Adrenal gland (tissue), 12 donors: ENCODE data around the gene LRRC73. TPM values are rescaled to one million over a fixed set of nuclear protein-coding genes. Genes with fewer than 3 reads are reported as not detected.

Experiments
- DNase-seq, 7 donors: peaks; one replicate each; pipeline ENCODE4 v3.0.0-alpha.2; 2019 to 2020
- H3K27ac ChIP-seq, 5 donors: fragments of 200-600 bp; sonication (generic) in 4 of 5; 1 replicate in 3 of 5; 2 replicates in 2 of 5; pipeline versions ENCODE4 v1.5.1 to v1.8.0; 2016 to 2020; ENCODE audit warnings: mild to moderate bottlenecking in 1 of 5
- H3K27me3 ChIP-seq: fragments of 200-600 bp; 2 replicates; pipeline ENCODE4 v1.8.0; 2021
- H3K36me3 ChIP-seq, 2 donors: fragments of 200-600 bp; replicated peaks in 1 of 2; 1 replicate in 1 of 2; 2 replicates in 1 of 2; pipeline versions ENCODE4 v1.5.1 to v1.8.0; 2018 to 2022
- H3K4me1 ChIP-seq, 2 donors: fragments of 200-600 bp; replicated peaks in 1 of 2; 1 replicate in 1 of 2; 2 replicates in 1 of 2; pipeline versions ENCODE4 v1.5.1 to v1.8.0; 2018 to 2021
- H3K4me3 ChIP-seq, 4 donors: fragments of 200-600 bp; sonication (generic) in 3 of 4; one replicate each; pipeline ENCODE4 v1.5.1; 2016 to 2018
- H3K9me3 ChIP-seq, 3 donors: fragments of 200-600 bp; sonication (generic) in 1 of 3; replicated peaks in 1 of 3; 1 replicate in 2 of 3; 2 replicates in 1 of 3; pipeline versions ENCODE4 v1.5.1 to v1.8.0; 2016 to 2021
- CTCF ChIP-seq, 6 experiments: fragments of 450-650 bp in 4 of 6; fragments of 200-600 bp in 2 of 6; sonication (generic) in 1 of 6; IDR thresholded peaks; 1 replicate in 5 of 6; 2 replicates in 1 of 6; pipeline versions ENCODE4 v1.5.1 to v1.8.0; 2016 to 2021; ENCODE audit warnings: antibody characterized with exemption in 6 of 6, mild to moderate bottlenecking in 2 of 6, moderate library complexity in 1 of 6
- POLR2A ChIP-seq, 2 donors: fragments of 450-650 bp; IDR thresholded peaks; one replicate each; pipeline ENCODE4 v1.6.1; 2017; ENCODE audit warnings: antibody characterized with exemption in 2 of 2, mild to moderate bottlenecking in 2 of 2, moderate library complexity in 1 of 2
- WGBS, 4 donors: extraction: QIAGEN DNeasy Blood & Tissue Kit in 2 of 4; methylation state at CpG; one replicate each; pipeline versions ENCODE4 v1.1.5 to v1.1.7; 2013 to 2017; 5-methylcytosine and 5-hydroxymethylcytosine counted together
- intact Hi-C, 2 donors: fragments of 100-400 bp; cut with DNase I; formaldehyde crosslinking; loops; one replicate each; pipeline versions ENCODE4 v1.14.1 to v1.15.0; 2022 to 2023
- polyA plus RNA-seq, 3 donors: library from polyadenylated mRNA; stranded (reverse); fragments of 200-250 nt in 2 of 3; fragments of 350-450 nt in 1 of 3; fragmentation: Illumina TruSeq in 1 of 3; extraction: RNeasy Lipid Tissue Mini Kit (QIAGEN cat#74804) in 1 of 3; gene quantifications; one replicate each; pipeline ENCODE4 v1.2.3, GENCODE V29; 2013 to 2014
- small RNA-seq, 2 donors: library from RNA; depleted of rRNA; stranded (forward); fragments of <200 nt; gene quantifications; one replicate each; pipeline ENCODE3, GENCODE V24; 2016
- total RNA-seq, 9 donors: library from RNA; depleted of rRNA in 4 of 9; stranded (reverse); fragments of >200 nt in 4 of 9; fragments of 120-200 nt in 1 of 9; fragmentation: NEBNext Ultra II Directional in 1 of 9; extraction: Animal tissue kit (Norgen Biotek cat#: 25700) in 1 of 9; gene quantifications; one replicate each; pipeline versions ENCODE4 v1.1.0 to v1.2.4, GENCODE V29; 2013 to 2023
- donor health status: healthy with polysubstance abuse.
- donor health status: Bipolar disorder and iron deficiency.
- donor health status: DM: yes; HTN: yes; CAD: no.
- donor health status: DM: no; HTN: no; CAD: no.
- donor health status: DM: no; HTN: no; CAD: no.
- donor health status: DM: yes; HTN: yes; CAD: no.

LRRC73 gene
- total and polyA plus RNA-seq, 12 donors = 1.4 to 15.0 (median 4.1) TPM

GRCh38 chr6:43457643-43458042 is 52.5 kb downstream of the LRRC73 start:
- Histone ChIP-seq H3K27ac (no peak overlapping the region), H3K36me3 (no peaks in the 10 kb centered on the region), H3K4me1 (peaks cover 3 to 11% of the 10 kb centered on the region in 2 donors), H3K27me3 (peaks cover 4% of the 10 kb centered on the region), H3K9me3 (no peaks in the 10 kb centered on the region), H3K4me3 (no peak overlapping the region)
- TF ChIP-seq POLR2A (IDR thresholded peaks at IDR 0.05) = no peak
- no peak for TF ChIP-seq CTCF (IDR thresholded peaks at IDR 0.05)
- intact Hi-C loops = no loop called here
- WGBS, 4 donors = 45 to 65% (median 61%) methylated on average over 5 to 9 of the region's 9 CpGs
- DNase-seq = no peak

Small RNA genes within 50 kb of the gene (small RNA-seq; reads per million reads assigned to genes)
- gene RF00426 (0 reads per million in 2 donors), gene RNU6-1113P (0 reads per million in 2 donors)

Other genes with a start within 250 kb of the LRRC73 start
- under 1 TPM in 1 of 9 donors, not detected in 8; 0.14 TPM for gene SLC22A7, start 212.1 kb downstream of the LRRC73 start, total RNA-seq
- not detected for gene SLC22A7, start 212.1 kb downstream of the LRRC73 start, polyA plus RNA-seq
- gene CRIP3, start 201.5 kb downstream of the LRRC73 start, total RNA-seq = 1 to 10 TPM in 3 of 9 donors, not detected in 6; 1.2 to 1.5 (median 1.5) TPM
- gene CRIP3, start 201.5 kb downstream of the LRRC73 start, polyA plus RNA-seq = 1 to 10 TPM in 2 of 3 donors, under 1 TPM in 1; 0.44 to 8.9 (median 2.5) TPM
- gene ZNF318, start 140.7 kb downstream of the LRRC73 start, total RNA-seq = 10 to 100 TPM; 10.1 to 19.3 (median 13.9) TPM
- 10 to 100 TPM in 1 of 3 donors, 1 to 10 TPM in 2; 5.9 to 13.8 (median 9.2) TPM for gene ZNF318, start 140.7 kb downstream of the LRRC73 start, polyA plus RNA-seq
- 10 to 100 TPM; 19.1 to 40.0 (median 24.2) TPM for gene ABCC10, start 82.8 kb downstream of the LRRC73 start, total RNA-seq
- gene ABCC10, start 82.8 kb downstream of the LRRC73 start, polyA plus RNA-seq = 100 to 1,000 TPM in 1 of 3 donors, 10 to 100 TPM in 1, 1 to 10 TPM in 1; 8.5 to 123 (median 70.7) TPM
- 1 to 10 TPM in 4 of 9 donors, under 1 TPM in 2, not detected in 3; 0.14 to 3.9 (median 1.4) TPM for gene DLK2, start 54.8 kb downstream of the LRRC73 start, total RNA-seq
- gene DLK2, start 54.8 kb downstream of the LRRC73 start, polyA plus RNA-seq = 1 to 10 TPM in 1 of 3 donors, under 1 TPM in 1, not detected in 1; 0.64 to 1.0 TPM
- 10 to 100 TPM; 23.1 to 66.0 (median 32.5) TPM for gene TJAP1, start 32.8 kb downstream of the LRRC73 start, total RNA-seq
- gene TJAP1, start 32.8 kb downstream of the LRRC73 start, polyA plus RNA-seq = 10 to 100 TPM; 17.6 to 77.5 (median 54.4) TPM
- gene YIPF3, start 6.6 kb upstream of the LRRC73 start, total RNA-seq = 100 to 1,000 TPM; 121 to 271 (median 170) TPM
- gene YIPF3, start 6.6 kb upstream of the LRRC73 start, polyA plus RNA-seq = 100 to 1,000 TPM in 1 of 3 donors, 10 to 100 TPM in 2; 78.1 to 139 (median 98.0) TPM
- 10 to 100 TPM; 16.8 to 54.4 (median 30.3) TPM for gene POLR1C, start 6.7 kb upstream of the LRRC73 start, total RNA-seq
- 10 to 100 TPM; 36.7 to 67.2 (median 50.7) TPM for gene POLR1C, start 6.7 kb upstream of the LRRC73 start, polyA plus RNA-seq
- gene XPO5, start 65.7 kb upstream of the LRRC73 start, total RNA-seq = 10 to 100 TPM; 16.1 to 70.6 (median 22.9) TPM
- gene XPO5, start 65.7 kb upstream of the LRRC73 start, polyA plus RNA-seq = 10 to 100 TPM; 10.9 to 26.2 (median 14.8) TPM
- 10 to 100 TPM in 8 of 9 donors, 1 to 10 TPM in 1; 7.5 to 25.0 (median 14.0) TPM for gene POLH, start 65.8 kb upstream of the LRRC73 start, total RNA-seq
- gene POLH, start 65.8 kb upstream of the LRRC73 start, polyA plus RNA-seq = 10 to 100 TPM in 1 of 3 donors, 1 to 10 TPM in 2; 1.5 to 10.3 (median 2.7) TPM
- 10 to 100 TPM; 16.5 to 59.3 (median 43.2) TPM for gene GTPBP2, start 118.9 kb upstream of the LRRC73 start, total RNA-seq
- 10 to 100 TPM; 26.9 to 73.5 (median 65.1) TPM for gene GTPBP2, start 118.9 kb upstream of the LRRC73 start, polyA plus RNA-seq
- gene MAD2L1BP, start 125.5 kb upstream of the LRRC73 start, total RNA-seq = 100 to 1,000 TPM in 1 of 9 donors, 10 to 100 TPM in 8; 16.1 to 112 (median 29.6) TPM
- gene MAD2L1BP, start 125.5 kb upstream of the LRRC73 start, polyA plus RNA-seq = 10 to 100 TPM; 15.2 to 26.2 (median 18.2) TPM
- under 1 TPM in 7 of 9 donors, not detected in 2; 0.20 to 1.00 (median 0.35) TPM for gene RSPH9, start 134.7 kb upstream of the LRRC73 start, total RNA-seq
- under 1 TPM; 0.22 to 0.72 (median 0.71) TPM for gene RSPH9, start 134.7 kb upstream of the LRRC73 start, polyA plus RNA-seq
- 100 to 1,000 TPM in 1 of 9 donors, 10 to 100 TPM in 8; 47.8 to 119 (median 52.9) TPM for gene MRPS18A, start 177.4 kb upstream of the LRRC73 start, total RNA-seq
- 10 to 100 TPM; 24.8 to 75.1 (median 33.1) TPM for gene MRPS18A, start 177.4 kb upstream of the LRRC73 start, polyA plus RNA-seq